WTC11 (cell line): ENCODE results near the gene CHKB. TPM values are rescaled to one million over a fixed set of nuclear protein-coding genes. Genes with fewer than 3 reads are reported as not detected.

Source experiments
- ATAC-seq: fragments of 200-7000 bp; cut with Tn5 transposase; 2 replicates; pipeline ENCODE4 v1.10.0; 2021; ENCODE audit warnings: mild to moderate bottlenecking, moderate library complexity
- CTCF ChIA-PET: fragments of 300-600 bp; sonication (Branson Sonifier 250); formaldehyde crosslinking; loops from one replicate; lab custom pipeline; 2021; ENCODE audit warnings: antibody characterized with exemption; lab: Charles Lee
- POLR2A ChIA-PET: fragments of 350-600 bp; sonication (Branson Sonifier 250); formaldehyde crosslinking; loops from one replicate; lab custom pipeline; 2021; ENCODE audit warnings: antibody characterized with exemption; lab: Charles Lee
- DNase-seq: peaks from one replicate; pipeline ENCODE4 v3.0.0; 2021; ENCODE audit warnings: low spot score
- H3K27ac Mint-ChIP-seq: 2 replicates; pipeline ENCODE4 v1.8.0; 2021; ENCODE audit warnings: mixed read lengths
- H3K27me3 Mint-ChIP-seq: 2 replicates; pipeline ENCODE4 v1.8.0; 2021; ENCODE audit warnings: low read depth, mild to moderate bottlenecking, moderate library complexity, mixed read lengths
- H3K36me3 Mint-ChIP-seq: 2 replicates; pipeline ENCODE4 v1.8.0; 2021; ENCODE audit warnings: mixed read lengths
- H3K4me1 Mint-ChIP-seq: 2 replicates; pipeline ENCODE4 v1.8.0; 2022; ENCODE audit warnings: mixed read lengths
- H3K4me3 Mint-ChIP-seq: 2 replicates; pipeline ENCODE4 v1.8.0; 2021; ENCODE audit warnings: mild to moderate bottlenecking, moderate library complexity, mixed read lengths
- H3K9me3 Mint-ChIP-seq: 2 replicates; pipeline ENCODE4 v1.8.0; 2021; ENCODE audit warnings: mixed read lengths
- CBFB ChIP-seq: sonication (generic); formaldehyde crosslinking; IDR thresholded peaks from 2 replicates; pipeline ENCODE4 v1.8.1; 2022; ENCODE audit warnings: mild to moderate bottlenecking, low read depth, missing genetic modification reagents
- FOXK1 ChIP-seq: sonication (generic); formaldehyde crosslinking; IDR thresholded peaks from 2 replicates; pipeline ENCODE4 v1.8.0; 2022; ENCODE audit warnings: mild to moderate bottlenecking, moderate library complexity, missing genetic modification reagents
- HMGA2 ChIP-seq: fragments of 250-450 bp; sonication (Bioruptor Pico); IDR thresholded peaks from 2 replicates; pipeline ENCODE4 v1.4.0; 2021; ENCODE audit warnings: mild to moderate bottlenecking, moderate library complexity
- JAZF1 ChIP-seq: fragments of 250-450 bp; sonication (Bioruptor Pico); IDR thresholded peaks from 2 replicates; pipeline ENCODE4 v1.9.0; 2021; ENCODE audit warnings: moderate library complexity, mild to moderate bottlenecking, inconsistent platforms
- JUN ChIP-seq: sonication (generic); formaldehyde crosslinking; IDR thresholded peaks from 2 replicates; pipeline ENCODE4 v1.8.0; 2023; ENCODE audit warnings: mild to moderate bottlenecking, missing genetic modification reagents
- KAT7 ChIP-seq: sonication (generic); formaldehyde crosslinking; IDR thresholded peaks from 2 replicates; pipeline ENCODE4 v1.8.1; 2023; ENCODE audit warnings: missing genetic modification reagents, mild to moderate bottlenecking, borderline replicate concordance
- MXD4 ChIP-seq: fragments of 250-450 bp; sonication (Bioruptor Pico); IDR thresholded peaks from 2 replicates; pipeline ENCODE4 v1.8.0; 2021; ENCODE audit warnings: mild to moderate bottlenecking, moderate library complexity, borderline replicate concordance
- NFE2L1 ChIP-seq: sonication (generic); formaldehyde crosslinking; IDR thresholded peaks from 2 replicates; pipeline ENCODE4 v1.8.1; 2023; ENCODE audit warnings: missing genetic modification reagents
- NR1H2 ChIP-seq: sonication (generic); formaldehyde crosslinking; IDR thresholded peaks from 2 replicates; pipeline ENCODE4 v1.9.0; 2021; ENCODE audit warnings: mild to moderate bottlenecking, moderate library complexity, missing genetic modification reagents
- PRRX2 ChIP-seq: fragments of 250-450 bp; sonication (Bioruptor Pico); IDR thresholded peaks from 2 replicates; pipeline ENCODE4 v1.8.0; 2021; ENCODE audit warnings: mild to moderate bottlenecking
- RELA ChIP-seq: sonication (generic); formaldehyde crosslinking; IDR thresholded peaks from 2 replicates; pipeline ENCODE4 v1.8.1; 2022; ENCODE audit warnings: missing genetic modification reagents, mild to moderate bottlenecking, borderline replicate concordance
- ZBTB21 ChIP-seq: sonication (generic); formaldehyde crosslinking; IDR thresholded peaks from 2 replicates; pipeline ENCODE4 v1.8.1; 2023; ENCODE audit warnings: mild to moderate bottlenecking, missing genetic modification reagents, borderline replicate concordance
- ZNF416 ChIP-seq: fragments of 250-450 bp; sonication (Bioruptor Pico); IDR thresholded peaks from 2 replicates; pipeline ENCODE4 v1.9.0; 2021; ENCODE audit warnings: mild to moderate bottlenecking, inconsistent platforms
- total RNA-seq: library from RNA; stranded (reverse); gene quantifications from 3 replicates; pipeline ENCODE4 v1.2.3, GENCODE V29; 2021
- TF ChIP-seq, protein P1 (sequence below): sonication (generic); formaldehyde crosslinking; conservative IDR thresholded peaks from 2 replicates; pipeline ENCODE4 v1.8.1; 2023; ENCODE audit warnings: mild to moderate bottlenecking, low read depth, missing genetic modification reagents, moderate library complexity
- TF ChIP-seq, protein P2 (sequence below): sonication (generic); formaldehyde crosslinking; IDR thresholded peaks from 2 replicates; pipeline ENCODE4 v1.8.0; 2023; ENCODE audit warnings: mild to moderate bottlenecking, missing genetic modification reagents
- TF ChIP-seq, protein P3 (sequence below): fragments of 200-600 bp; IDR thresholded peaks from 2 replicates; pipeline ENCODE4 v1.8.0; 2022; ENCODE audit warnings: antibody characterized with exemption
- TF ChIP-seq, protein P4 (sequence below): sonication (generic); formaldehyde crosslinking; IDR thresholded peaks from 2 replicates; pipeline ENCODE4 v1.8.1; 2022; ENCODE audit warnings: mild to moderate bottlenecking, moderate library complexity, missing genetic modification reagents
- TF ChIP-seq, protein P5 (sequence below): sonication (generic); formaldehyde crosslinking; IDR thresholded peaks from 2 replicates; pipeline ENCODE4 v1.8.0; 2022; ENCODE audit warnings: mild to moderate bottlenecking, missing genetic modification reagents
- TF ChIP-seq, protein P6 (sequence below): sonication (generic); formaldehyde crosslinking; IDR thresholded peaks from 2 replicates; pipeline ENCODE4 v1.8.0; 2022; ENCODE audit warnings: mild to moderate bottlenecking, missing genetic modification reagents

The CHKB gene
- total RNA-seq, 1 experiment from 2014 or later: 75.4 TPM

DNA sequence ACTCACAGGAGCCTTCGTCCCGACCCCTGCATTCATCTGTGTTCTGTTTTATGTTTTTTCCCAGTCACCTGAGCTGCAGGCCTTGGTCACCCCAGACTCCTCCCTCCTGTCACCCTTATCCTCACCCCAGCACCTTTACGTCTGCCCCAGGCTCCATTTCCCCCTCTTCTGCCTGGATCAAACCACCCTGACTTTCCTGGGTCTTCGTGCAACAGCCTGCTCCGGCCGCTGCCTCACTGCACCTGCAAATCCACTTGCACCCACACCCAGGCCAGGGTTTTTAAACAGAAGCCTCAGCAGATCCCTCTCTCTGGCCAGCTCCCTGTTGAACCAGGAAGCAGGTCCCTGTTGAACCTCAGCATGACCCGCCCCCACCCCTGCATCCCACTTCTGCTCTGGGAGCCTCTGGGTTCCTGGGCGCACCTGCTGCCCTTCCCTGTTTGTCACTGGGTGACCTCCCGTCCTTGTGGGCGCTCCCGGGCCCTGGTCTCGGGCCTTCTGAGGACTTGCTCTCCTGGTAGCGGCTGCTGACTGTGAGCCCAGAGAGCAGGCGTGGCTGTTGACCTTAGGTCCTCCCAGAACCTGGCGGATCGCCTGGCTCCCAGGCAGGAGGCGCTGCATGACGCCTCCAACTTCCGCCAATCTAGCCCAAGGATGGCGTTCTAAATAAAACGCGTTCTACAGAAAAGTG is 30.8 kb upstream of the CHKB start (continued):
- TF ChIP-seq MXD4 (CRISPR knock-in tag): no peak
- TF ChIP-seq JAZF1: no peak
- TF ChIP-seq CBFB (CRISPR knock-in tag): no peak
- TF ChIP-seq, protein P1, sequence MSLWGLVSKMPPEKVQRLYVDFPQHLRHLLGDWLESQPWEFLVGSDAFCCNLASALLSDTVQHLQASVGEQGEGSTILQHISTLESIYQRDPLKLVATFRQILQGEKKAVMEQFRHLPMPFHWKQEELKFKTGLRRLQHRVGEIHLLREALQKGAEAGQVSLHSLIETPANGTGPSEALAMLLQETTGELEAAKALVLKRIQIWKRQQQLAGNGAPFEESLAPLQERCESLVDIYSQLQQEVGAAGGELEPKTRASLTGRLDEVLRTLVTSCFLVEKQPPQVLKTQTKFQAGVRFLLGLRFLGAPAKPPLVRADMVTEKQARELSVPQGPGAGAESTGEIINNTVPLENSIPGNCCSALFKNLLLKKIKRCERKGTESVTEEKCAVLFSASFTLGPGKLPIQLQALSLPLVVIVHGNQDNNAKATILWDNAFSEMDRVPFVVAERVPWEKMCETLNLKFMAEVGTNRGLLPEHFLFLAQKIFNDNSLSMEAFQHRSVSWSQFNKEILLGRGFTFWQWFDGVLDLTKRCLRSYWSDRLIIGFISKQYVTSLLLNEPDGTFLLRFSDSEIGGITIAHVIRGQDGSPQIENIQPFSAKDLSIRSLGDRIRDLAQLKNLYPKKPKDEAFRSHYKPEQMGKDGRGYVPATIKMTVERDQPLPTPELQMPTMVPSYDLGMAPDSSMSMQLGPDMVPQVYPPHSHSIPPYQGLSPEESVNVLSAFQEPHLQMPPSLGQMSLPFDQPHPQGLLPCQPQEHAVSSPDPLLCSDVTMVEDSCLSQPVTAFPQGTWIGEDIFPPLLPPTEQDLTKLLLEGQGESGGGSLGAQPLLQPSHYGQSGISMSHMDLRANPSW (CRISPR knock-in tag): no peak
- no peak for TF ChIP-seq KAT7 (CRISPR knock-in tag)
- TF ChIP-seq, protein P2, sequence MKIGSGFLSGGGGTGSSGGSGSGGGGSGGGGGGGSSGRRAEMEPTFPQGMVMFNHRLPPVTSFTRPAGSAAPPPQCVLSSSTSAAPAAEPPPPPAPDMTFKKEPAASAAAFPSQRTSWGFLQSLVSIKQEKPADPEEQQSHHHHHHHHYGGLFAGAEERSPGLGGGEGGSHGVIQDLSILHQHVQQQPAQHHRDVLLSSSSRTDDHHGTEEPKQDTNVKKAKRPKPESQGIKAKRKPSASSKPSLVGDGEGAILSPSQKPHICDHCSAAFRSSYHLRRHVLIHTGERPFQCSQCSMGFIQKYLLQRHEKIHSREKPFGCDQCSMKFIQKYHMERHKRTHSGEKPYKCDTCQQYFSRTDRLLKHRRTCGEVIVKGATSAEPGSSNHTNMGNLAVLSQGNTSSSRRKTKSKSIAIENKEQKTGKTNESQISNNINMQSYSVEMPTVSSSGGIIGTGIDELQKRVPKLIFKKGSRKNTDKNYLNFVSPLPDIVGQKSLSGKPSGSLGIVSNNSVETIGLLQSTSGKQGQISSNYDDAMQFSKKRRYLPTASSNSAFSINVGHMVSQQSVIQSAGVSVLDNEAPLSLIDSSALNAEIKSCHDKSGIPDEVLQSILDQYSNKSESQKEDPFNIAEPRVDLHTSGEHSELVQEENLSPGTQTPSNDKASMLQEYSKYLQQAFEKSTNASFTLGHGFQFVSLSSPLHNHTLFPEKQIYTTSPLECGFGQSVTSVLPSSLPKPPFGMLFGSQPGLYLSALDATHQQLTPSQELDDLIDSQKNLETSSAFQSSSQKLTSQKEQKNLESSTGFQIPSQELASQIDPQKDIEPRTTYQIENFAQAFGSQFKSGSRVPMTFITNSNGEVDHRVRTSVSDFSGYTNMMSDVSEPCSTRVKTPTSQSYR (CRISPR knock-in tag): no peak
- TF ChIP-seq, protein P3, sequence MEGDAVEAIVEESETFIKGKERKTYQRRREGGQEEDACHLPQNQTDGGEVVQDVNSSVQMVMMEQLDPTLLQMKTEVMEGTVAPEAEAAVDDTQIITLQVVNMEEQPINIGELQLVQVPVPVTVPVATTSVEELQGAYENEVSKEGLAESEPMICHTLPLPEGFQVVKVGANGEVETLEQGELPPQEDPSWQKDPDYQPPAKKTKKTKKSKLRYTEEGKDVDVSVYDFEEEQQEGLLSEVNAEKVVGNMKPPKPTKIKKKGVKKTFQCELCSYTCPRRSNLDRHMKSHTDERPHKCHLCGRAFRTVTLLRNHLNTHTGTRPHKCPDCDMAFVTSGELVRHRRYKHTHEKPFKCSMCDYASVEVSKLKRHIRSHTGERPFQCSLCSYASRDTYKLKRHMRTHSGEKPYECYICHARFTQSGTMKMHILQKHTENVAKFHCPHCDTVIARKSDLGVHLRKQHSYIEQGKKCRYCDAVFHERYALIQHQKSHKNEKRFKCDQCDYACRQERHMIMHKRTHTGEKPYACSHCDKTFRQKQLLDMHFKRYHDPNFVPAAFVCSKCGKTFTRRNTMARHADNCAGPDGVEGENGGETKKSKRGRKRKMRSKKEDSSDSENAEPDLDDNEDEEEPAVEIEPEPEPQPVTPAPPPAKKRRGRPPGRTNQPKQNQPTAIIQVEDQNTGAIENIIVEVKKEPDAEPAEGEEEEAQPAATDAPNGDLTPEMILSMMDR: no peak
- TF ChIP-seq NFE2L1 (CRISPR knock-in tag): no peak

DNA sequence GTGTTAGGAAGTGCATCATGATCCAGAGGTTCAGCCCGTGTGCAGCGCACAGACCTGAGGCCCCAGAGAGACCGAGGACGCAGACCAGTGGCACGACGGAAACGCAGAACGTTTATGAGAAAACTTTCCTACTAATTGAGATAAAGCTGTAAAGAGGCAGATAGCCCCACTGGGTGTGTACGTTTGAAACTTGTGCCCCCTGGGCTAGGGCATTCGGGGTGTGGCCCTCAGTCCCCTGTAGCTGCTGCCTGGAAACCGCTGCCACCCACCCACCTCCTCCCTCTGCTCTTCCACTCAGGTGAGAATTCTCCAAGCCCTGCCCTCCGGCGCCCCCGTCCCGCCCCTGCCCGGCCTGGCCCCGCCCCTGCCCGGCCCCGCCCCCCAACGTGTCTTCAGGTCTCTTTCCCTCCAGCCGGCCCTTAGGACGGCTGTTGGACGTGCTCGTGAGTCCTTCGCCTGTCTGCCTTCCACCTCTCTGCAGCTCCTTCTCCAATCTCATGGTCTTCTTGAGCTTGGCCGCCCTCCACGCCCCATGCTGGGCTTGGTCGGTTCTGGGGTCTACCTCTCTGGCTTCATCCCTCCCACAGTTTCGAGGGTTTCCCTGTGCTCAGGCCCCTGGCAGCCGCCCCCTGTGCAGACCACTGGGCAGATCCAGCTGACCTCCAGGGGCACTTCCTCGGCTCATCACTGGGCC is 30.0 kb upstream of the CHKB start:
- Mint-ChIP-seq H3K36me3 (no peaks in the 10 kb centered on the region), H3K4me1 (peaks cover 14% of the 10 kb centered on the region), H3K27ac (no peak overlapping the region), H3K9me3 (no peaks in the 10 kb centered on the region), H3K27me3 (peaks cover 16% of the 10 kb centered on the region), H3K4me3 (no peak overlapping the region)
- ChIA-PET CTCF (interaction anchor here (0.6 to 2.5 kb wide), 11 partner anchors 8 to 471 kb away, joined by 3 to 12 read pairs (median 4); partner anchors contain the start of genes CHKB, SCO2 and SYCE3), POLR2A (no interaction called here)
- TF ChIP-seq HMGA2 (no peak), JUN (CRISPR knock-in tag) (no peak), ZNF416 (CRISPR knock-in tag) (no peak), PRRX2 (CRISPR knock-in tag) (no peak), RELA (no peak), FOXK1 (no peak), NR1H2 (CRISPR knock-in tag) (no peak), NFE2L1 (CRISPR knock-in tag) (no peak), ZBTB21 (CRISPR knock-in tag) (no peak)
- TF ChIP-seq, protein P1 (CRISPR knock-in tag): no peak
- TF ChIP-seq, protein P4, sequence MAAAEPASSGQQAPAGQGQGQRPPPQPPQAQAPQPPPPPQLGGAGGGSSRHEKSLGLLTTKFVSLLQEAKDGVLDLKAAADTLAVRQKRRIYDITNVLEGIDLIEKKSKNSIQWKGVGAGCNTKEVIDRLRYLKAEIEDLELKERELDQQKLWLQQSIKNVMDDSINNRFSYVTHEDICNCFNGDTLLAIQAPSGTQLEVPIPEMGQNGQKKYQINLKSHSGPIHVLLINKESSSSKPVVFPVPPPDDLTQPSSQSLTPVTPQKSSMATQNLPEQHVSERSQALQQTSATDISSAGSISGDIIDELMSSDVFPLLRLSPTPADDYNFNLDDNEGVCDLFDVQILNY (CRISPR knock-in tag): no peak
- TF ChIP-seq, protein P5, sequence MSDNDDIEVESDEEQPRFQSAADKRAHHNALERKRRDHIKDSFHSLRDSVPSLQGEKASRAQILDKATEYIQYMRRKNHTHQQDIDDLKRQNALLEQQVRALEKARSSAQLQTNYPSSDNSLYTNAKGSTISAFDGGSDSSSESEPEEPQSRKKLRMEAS (CRISPR knock-in tag): no peak
- TF ChIP-seq, protein P6, sequence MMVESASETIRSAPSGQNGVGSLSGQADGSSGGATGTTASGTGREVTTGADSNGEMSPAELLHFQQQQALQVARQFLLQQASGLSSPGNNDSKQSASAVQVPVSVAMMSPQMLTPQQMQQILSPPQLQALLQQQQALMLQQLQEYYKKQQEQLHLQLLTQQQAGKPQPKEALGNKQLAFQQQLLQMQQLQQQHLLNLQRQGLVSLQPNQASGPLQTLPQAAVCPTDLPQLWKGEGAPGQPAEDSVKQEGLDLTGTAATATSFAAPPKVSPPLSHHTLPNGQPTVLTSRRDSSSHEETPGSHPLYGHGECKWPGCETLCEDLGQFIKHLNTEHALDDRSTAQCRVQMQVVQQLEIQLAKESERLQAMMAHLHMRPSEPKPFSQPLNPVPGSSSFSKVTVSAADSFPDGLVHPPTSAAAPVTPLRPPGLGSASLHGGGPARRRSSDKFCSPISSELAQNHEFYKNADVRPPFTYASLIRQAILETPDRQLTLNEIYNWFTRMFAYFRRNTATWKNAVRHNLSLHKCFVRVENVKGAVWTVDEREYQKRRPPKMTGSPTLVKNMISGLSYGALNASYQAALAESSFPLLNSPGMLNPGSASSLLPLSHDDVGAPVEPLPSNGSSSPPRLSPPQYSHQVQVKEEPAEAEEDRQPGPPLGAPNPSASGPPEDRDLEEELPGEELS (CRISPR knock-in tag): no peak
- DNase-seq (peak; percentile 51), ATAC-seq (peak; percentile 89)
